OCI-LY7 (cell line): ENCODE data around the gene NAA40. TPM values are rescaled to one million over a fixed set of nuclear protein-coding genes. Genes with fewer than 3 reads are reported as not detected.

Experiments
- Bru-seq: library from RNA; stranded (reverse); fragments of 400-500 nt; gene quantifications from one replicate; lab custom pipeline; 2021; lab: Mats Ljungman, UMichigan
- BruChase-seq, 2 experiments: library from RNA; stranded (reverse); fragments of 400-500 nt; gene quantifications; one replicate each; lab custom pipeline; 2021; lab: Mats Ljungman, UMichigan
- BruUV-seq: library from RNA; stranded (reverse); fragments of 400-500 nt; replicated peaks from 2 replicates; lab custom pipeline; 2021; lab: Mats Ljungman, UMichigan
- CTCF ChIA-PET: fragments of 300-600 bp; sonication (Branson Sonifier 250); formaldehyde crosslinking; loops from one replicate; lab custom pipeline; 2022; ENCODE audit warnings: antibody characterized with exemption; ENCODE audit not compliant: unreplicated experiment; lab: Charles Lee
- POLR2A ChIA-PET: fragments of 300-600 bp; sonication (Branson Sonifier 250); formaldehyde crosslinking; loops from one replicate; lab custom pipeline; 2022; ENCODE audit warnings: antibody characterized with exemption; lab: Charles Lee
- DNase-seq: peaks from one replicate; pipeline ENCODE4 v3.0.0-alpha.2; 2015; ENCODE audit warnings: low spot score
- H2AFZ ChIP-seq: fragments of 200-600 bp; sonication (generic), shearing (Covaris generic); 2 replicates; pipeline ENCODE4 v1.6.1; 2014; ENCODE audit warnings: mild to moderate bottlenecking, antibody characterized with exemption, low read length, moderate library complexity
- H3K27ac ChIP-seq: fragments of 200-600 bp; sonication (generic); 2 replicates; pipeline ENCODE4 v1.5.1; 2014; ENCODE audit warnings: mixed run types, low read depth, mild to moderate bottlenecking, moderate library complexity, low read length, inconsistent platforms; ENCODE audit not compliant: poor library complexity, severe bottlenecking
- H3K36me3 ChIP-seq: fragments of 200-600 bp; sonication (generic); 2 replicates; pipeline ENCODE4 v1.6.1; 2014; ENCODE audit warnings: mild to moderate bottlenecking, antibody characterized with exemption, low read length, moderate library complexity, mixed read lengths; ENCODE audit not compliant: insufficient read depth
- H3K4me1 ChIP-seq: fragments of 200-600 bp; sonication (generic); 2 replicates; pipeline ENCODE4 v1.5.1; 2014; ENCODE audit warnings: mild to moderate bottlenecking, low read length; ENCODE audit not compliant: insufficient read depth, poor library complexity, severe bottlenecking
- H3K4me2 ChIP-seq: fragments of 200-600 bp; sonication (generic); 2 replicates; pipeline ENCODE4 v1.6.1; 2014; ENCODE audit warnings: mild to moderate bottlenecking, low read length
- H3K4me3 ChIP-seq: fragments of 200-600 bp; sonication (generic); 2 replicates; pipeline ENCODE4 v1.5.1; 2014; ENCODE audit warnings: mild to moderate bottlenecking, low read depth, low read length; ENCODE audit not compliant: poor library complexity, severe bottlenecking
- H3K79me2 ChIP-seq: fragments of 200-600 bp; sonication (generic); 2 replicates; pipeline ENCODE4 v1.6.1; 2016; ENCODE audit warnings: low read depth, mild to moderate bottlenecking, low read length, moderate library complexity, mixed read lengths; ENCODE audit not compliant: insufficient read depth
- H3K9me2 ChIP-seq: fragments of 200-600 bp; sonication (generic); 2 replicates; pipeline ENCODE4 v1.6.1; 2016; ENCODE audit warnings: mild to moderate bottlenecking, low read length, mixed read lengths; ENCODE audit not compliant: insufficient read depth
- H3K9me3 ChIP-seq: fragments of 200-600 bp; sonication (generic); 2 replicates; pipeline ENCODE4 v1.6.1; 2014; ENCODE audit warnings: mild to moderate bottlenecking, mixed run types, low read length, mixed read lengths
- H4K20me1 ChIP-seq: fragments of 200-600 bp; sonication (generic); 2 replicates; pipeline ENCODE4 v1.6.1; 2014; ENCODE audit warnings: mild to moderate bottlenecking, antibody characterized with exemption, low read length, moderate library complexity, mixed read lengths; ENCODE audit not compliant: insufficient read depth
- CTCF ChIP-seq: fragments of 200-600 bp; sonication (generic); conservative IDR thresholded peaks from 2 replicates; pipeline ENCODE4 v1.5.1; 2014; ENCODE audit warnings: mild to moderate bottlenecking, antibody characterized with exemption, low read length, moderate library complexity, mixed read lengths
- EZH2phosphoT487 ChIP-seq: fragments of 200-600 bp; sonication (generic); IDR thresholded peaks from 2 replicates; pipeline ENCODE4 v1.6.1; 2018; ENCODE audit warnings: low read depth, borderline replicate concordance, mild to moderate bottlenecking, mixed run types, antibody characterized with exemption, low read length, moderate library complexity, mixed read lengths
- intact Hi-C: fragments of 100-400 bp; cut with micrococcal nuclease; formaldehyde crosslinking; loops from one replicate; pipeline ENCODE4 v1.10.0; 2022; ENCODE audit not compliant: unreplicated experiment
- long read RNA-seq: library from polyadenylated mRNA; stranded (forward); transcript quantifications from one replicate; pipeline ENCODE4 v2.0.0, GENCODE V29; 2022
- total RNA-seq, 2 experiments: library from RNA; depleted of rRNA in 1 of 2; stranded (reverse); fragments of >200 nt in 1 of 2; shearing (Covaris generic) in 1 of 2; gene quantifications; 2 replicates each; pipeline ENCODE4 v1.2.3, GENCODE V29; 2014 to 2022

Gene NAA40
- total RNA-seq (2014; rRNA removed; shearing (Covaris generic)) = 24.5 and 34.5 TPM in 2 replicates
- total RNA-seq (2022) = 45.1 and 45.5 TPM in 2 replicates
- percentile 72 among the genes with signal in this experiment for Bru-seq, nascent RNA
- BruChase-seq, experiment 1, labeled RNA remaining after a 6-hour chase = percentile 83 among the genes with signal in this experiment
- percentile 84 among the genes with signal in this experiment for BruChase-seq, experiment 2, labeled RNA remaining after a 2-hour chase
- long read RNA-seq, full-length matches to known transcripts = 48 of 80 reads
- long read RNA-seq, partial matches to known transcripts = 10 of 80 reads
- long read RNA-seq, other reads (novel, unspliced or antisense) = 22 of 80 reads

- POLR2A ChIA-PET = interaction anchor here (0.6 to 1.0 kb wide), 2 partner anchors 100 to 134 kb away, joined by 4 read pairs; no protein-coding TSS in a partner anchor
- BruUV-seq = no TSS peak
Observed at GRCh38 chr11:63938479-63939396, at the start of gene NAA40. Gene NAA40 (plus strand): TSS chr11:63939002. CDS start chr11:63939097, 95 bp downstream.

GRCh38 chr11:63889344-63889743, 49.5 kb upstream of the NAA40 start:
- Histone ChIP-seq H3K4me3 (no peak overlapping the region), H4K20me1 (peaks cover 21% of the 10 kb centered on the region; the same call in 1 of the 2 replicates), H3K27ac (no peak overlapping the region), H3K9me3 (no peaks in the 10 kb centered on the region), H3K9me2 (no peaks in the 10 kb centered on the region), H3K4me2 (peak overlapping the region; percentile 88; the same call in 1 of the 2 replicates), H3K4me1 (peaks cover 31% of the 10 kb centered on the region), H3K79me2 (peaks cover 62% of the 10 kb centered on the region), H3K36me3 (peaks cover 52% of the 10 kb centered on the region), H2AFZ (no peak overlapping the region)
- CTCF ChIA-PET = no interaction called here
- DNase-seq = no peak
- POLR2A ChIA-PET = no interaction called here
- intact Hi-C loops = loop anchor here (5.0 kb wide), 1 partner anchor 37 kb away; no protein-coding TSS in a partner anchor
- BruUV-seq = no TSS peak
- no peak for TF ChIP-seq EZH2phosphoT487
- TF ChIP-seq CTCF = no peak

More at GRCh38 chr11:63938479-63939396, at the start of gene NAA40:
- H3K27ac ChIP-seq = peak within 1 kb of the TSS; percentile 84
- H3K4me3 ChIP-seq = peak within 1 kb of the TSS; percentile 98
- CTCF ChIA-PET = interaction anchor here (0.6 kb wide), 2 partner anchors 64 to 85 kb away, joined by 3 to 5 read pairs; no protein-coding TSS in a partner anchor
- H3K9me2 ChIP-seq = no peaks in the 10 kb centered on the region
- no peaks in the 10 kb centered on the region for H3K9me3 ChIP-seq
- 0 out of 2 replicates have a peak, but pooled peaks cover 5% of the 10 kb centered on the region for H4K20me1 ChIP-seq
- H3K79me2 ChIP-seq = peaks cover 19% of the 10 kb centered on the region
- H3K4me2 ChIP-seq = peak within 1 kb of the TSS; percentile 99
- peaks cover 24% of the 10 kb centered on the region for H3K4me1 ChIP-seq
- peak within 1 kb of the TSS; percentile 95 for H2AFZ ChIP-seq
- intact Hi-C loops = loop anchor here (2.0 to 5.0 kb wide), 4 partner anchors 22 to 266 kb away; partner anchors contain the start of genes ATL3, MARK2, RCOR2 and ZFTA
- peaks cover 17% of the 10 kb centered on the region for H3K36me3 ChIP-seq
- peak; percentile 99 for DNase-seq
- TF ChIP-seq EZH2phosphoT487 (no peak), CTCF (no peak)
